Endodermal cell (in vitro differentiated cells): Measurements from ENCODE around the gene SH3BP5L. TPM values are rescaled to one million over a fixed set of nuclear protein-coding genes. Genes with fewer than 3 reads are reported as not detected.
"Not testable (repeated sequence)": the region's sequence is repeated elsewhere in the genome, so short reads cannot be mapped to it uniquely, and the experiment has no call there.

Source experiments
- DNase-seq: peaks from one replicate; pipeline ENCODE4 v3.0.0-alpha.2; 2017
- H3K27ac ChIP-seq: 2 replicates; pipeline ENCODE4 v1.5.1; 2013; ENCODE audit warnings: mild to moderate bottlenecking, low read depth, low read length, moderate library complexity
- H3K27me3 ChIP-seq: 2 replicates; pipeline ENCODE4 v1.6.1; 2013; ENCODE audit warnings: mild to moderate bottlenecking, low read length, moderate library complexity; ENCODE audit not compliant: insufficient read depth, control insufficient read depth, poor library complexity, severe bottlenecking
- H3K36me3 ChIP-seq: 2 replicates; pipeline ENCODE4 v1.7.0; 2013; ENCODE audit warnings: mild to moderate bottlenecking, low read length, moderate library complexity; ENCODE audit not compliant: control insufficient read depth, insufficient read depth
- H3K4me1 ChIP-seq: one replicate; pipeline ENCODE4 v1.7.0; 2013; ENCODE audit warnings: low read length; ENCODE audit not compliant: control insufficient read depth, insufficient read depth
- H3K4me3 ChIP-seq: 2 replicates; pipeline ENCODE4 v1.5.1; 2013; ENCODE audit warnings: mild to moderate bottlenecking, low read length, moderate library complexity
- H3K9ac ChIP-seq: 2 replicates; pipeline ENCODE4 v1.6.1; 2013; ENCODE audit warnings: mild to moderate bottlenecking, low read length, moderate library complexity; ENCODE audit not compliant: poor library complexity, severe bottlenecking; ENCODE audit errors: extremely low read depth
- H3K9me3 ChIP-seq: 2 replicates; pipeline ENCODE4 v1.6.1; 2013; ENCODE audit warnings: mild to moderate bottlenecking, low read length, moderate library complexity; ENCODE audit not compliant: control insufficient read depth
- H3K27ac Mint-ChIP-seq: 2 replicates; pipeline ENCODE4 v1.8.0; 2020; ENCODE audit warnings: mixed read lengths
- H3K27me3 Mint-ChIP-seq: 2 replicates; pipeline ENCODE4 v1.8.0; 2021; ENCODE audit warnings: mild to moderate bottlenecking, mixed read lengths; ENCODE audit not compliant: insufficient read depth
- H3K36me3 Mint-ChIP-seq: 2 replicates; pipeline ENCODE4 v1.8.0; 2020; ENCODE audit warnings: low read depth, mixed read lengths
- H3K4me1 Mint-ChIP-seq: 2 replicates; pipeline ENCODE4 v1.8.0; 2020; ENCODE audit warnings: mixed read lengths
- H3K4me3 Mint-ChIP-seq: 2 replicates; pipeline ENCODE4 v1.8.0; 2020; ENCODE audit warnings: mild to moderate bottlenecking, moderate library complexity, mixed read lengths
- H3K9me3 Mint-ChIP-seq: 2 replicates; pipeline ENCODE4 v1.8.0; 2020; ENCODE audit warnings: mild to moderate bottlenecking, mixed read lengths
- CTCF ChIP-seq: fragments of 200-600 bp; sonication (generic); conservative IDR thresholded peaks from 2 replicates; pipeline ENCODE4 v1.5.0; 2021; ENCODE audit warnings: antibody characterized with exemption, mild to moderate bottlenecking
- WGBS, 2 experiments: methylation state at CpG; one replicate each; pipeline versions ENCODE4 v1.1.5 to v1.1.7; 2013; ENCODE audit warnings: missing lambda C conversion rate in 2 of 2, mixed read lengths in 1 of 2; ENCODE audit not compliant: insufficient coverage in 1 of 2, insufficient read length in 1 of 2; 5-methylcytosine and 5-hydroxymethylcytosine counted together
- total RNA-seq, 2 donors: library from RNA; stranded (reverse); fragmentation: NEBNext Ultra II Directional in 1 of 2; extraction: Animal tissue kit (Norgen Biotek cat#: 25700) in 1 of 2; gene quantifications; 2 replicates in 1 of 2; 3 replicates in 1 of 2; pipeline ENCODE4 v1.2.1, GENCODE V29; 2021

The SH3BP5L gene
- total RNA-seq, 2 donors from 2014 or later, result 27.2 to 30.2 TPM

- no peaks in the 10 kb centered on the region for H3K36me3 ChIP-seq
- no peak overlapping the region for H3K4me3 ChIP-seq
- Mint-ChIP-seq H3K36me3 (peaks cover 14% of the 10 kb centered on the region), H3K4me3 (no peak overlapping the region), H3K27ac (no peak overlapping the region), H3K9me3 (peaks cover 24% of the 10 kb centered on the region), H3K27me3 (peaks cover 2% of the 10 kb centered on the region), H3K4me1 (no peaks in the 10 kb centered on the region)
- WGBS, 2 experiments, result 62% methylated on average over 12 to 15 of the region's 15 CpGs
- no peaks in the 10 kb centered on the region for H3K27me3 ChIP-seq
- peaks cover 3% of the 10 kb centered on the region for H3K9me3 ChIP-seq
- no peak overlapping the region for H3K9ac ChIP-seq
- H3K27ac ChIP-seq, result no peak overlapping the region
- peak; percentile 87 for DNase-seq
- no peaks in the 10 kb centered on the region for H3K4me1 ChIP-seq
- peak; percentile 88 for TF ChIP-seq CTCF
Observed at GRCh38 chr1:248807067-248807737, 18.5 kb downstream of the SH3BP5L start.

GRCh38 chr1:248805876-248806275 lies 19.8 kb downstream of the SH3BP5L start:
- peaks cover 14% of the 10 kb centered on the region for H3K9me3 ChIP-seq
- no peak overlapping the region for H3K4me3 ChIP-seq
- no peaks in the 10 kb centered on the region for H3K4me1 Mint-ChIP-seq
- 100% methylated on average over 1 of the region's 1 CpG for WGBS, 2 experiments
- H3K9me3 Mint-ChIP-seq, result peaks cover 37% of the 10 kb centered on the region
- peaks cover 2% of the 10 kb centered on the region for H3K27me3 Mint-ChIP-seq
- H3K27me3 ChIP-seq, result no peaks in the 10 kb centered on the region
- no peak overlapping the region for H3K9ac ChIP-seq
- no peak overlapping the region for H3K27ac ChIP-seq
- no peak overlapping the region for H3K27ac Mint-ChIP-seq
- no peak overlapping the region for H3K4me3 Mint-ChIP-seq
- DNase-seq, result peak; percentile 10
- TF ChIP-seq CTCF, result no peak
- no peaks in the 10 kb centered on the region for H3K4me1 ChIP-seq
- no peaks in the 10 kb centered on the region for H3K36me3 ChIP-seq
- peaks cover 5% of the 10 kb centered on the region for H3K36me3 Mint-ChIP-seq

- no peak for TF ChIP-seq CTCF
- H3K27me3 Mint-ChIP-seq, result peaks cover 2% of the 10 kb centered on the region
- no peak overlapping the region for H3K27ac Mint-ChIP-seq
- Histone ChIP-seq H3K9ac (no peak overlapping the region), H3K27ac (no peak overlapping the region), H3K4me1 (no peaks in the 10 kb centered on the region), H3K27me3 (no peaks in the 10 kb centered on the region), H3K36me3 (no peaks in the 10 kb centered on the region), H3K9me3 (peaks cover 14% of the 10 kb centered on the region), H3K4me3 (no peak overlapping the region)
- WGBS, 2 experiments, result 82 to 84% methylated on average over 8 to 10 of the region's 10 CpGs
- DNase-seq, result peak; percentile 20
- H3K36me3 Mint-ChIP-seq, result peaks cover 2% of the 10 kb centered on the region
- H3K4me3 Mint-ChIP-seq, result no peak overlapping the region
- H3K4me1 Mint-ChIP-seq, result no peaks in the 10 kb centered on the region
- H3K9me3 Mint-ChIP-seq, result peaks cover 43% of the 10 kb centered on the region
Observed at GRCh38 chr1:248804771-248805681, 20.7 kb downstream of the SH3BP5L start.

- not testable (repeated sequence) for H3K4me3 ChIP-seq, H3K4me1 Mint-ChIP-seq, H3K36me3 ChIP-seq, H3K27ac Mint-ChIP-seq, H3K36me3 Mint-ChIP-seq, H3K9ac ChIP-seq, H3K27me3 Mint-ChIP-seq, DNase-seq, H3K4me3 Mint-ChIP-seq, H3K27ac ChIP-seq, H3K4me1 ChIP-seq, H3K27me3 ChIP-seq
- H3K9me3 Mint-ChIP-seq, result peaks cover 55% of the 10 kb centered on the region
- WGBS, 2 experiments, result 84 to 85% methylated on average over 11 to 15 of the region's 15 CpGs
- peaks cover 25% of the 10 kb centered on the region for H3K9me3 ChIP-seq
Observed at GRCh38 chr1:248803501-248803900, 22.2 kb downstream of the SH3BP5L start.
